OCI-LY3 (cell line): ENCODE measurements around the gene LHCGR.

Experiments used
- H2AFZ ChIP-seq: fragments of 200-600, 300-600 bp; shearing (Covaris generic); 2 replicates; pipeline ENCODE4 v1.6.0; 2014; ENCODE audit warnings: antibody characterized with exemption, low read depth, low read length
- H3K27ac ChIP-seq: fragments of 200-600, 300-600 bp; sonication (generic); 2 replicates; pipeline ENCODE4 v1.5.1; 2014; ENCODE audit warnings: mild to moderate bottlenecking, low read length, moderate library complexity, mixed read lengths
- H3K27me3 ChIP-seq: fragments of 200-600, 300-600 bp; sonication (generic); 2 replicates; pipeline ENCODE4 v1.6.1; 2014; ENCODE audit warnings: low read depth, low read length, mixed read lengths
- H3K36me3 ChIP-seq: fragments of 200-600, 300-600 bp; sonication (generic); replicated peaks from 2 replicates; pipeline ENCODE3; 2014; ENCODE audit warnings: low read depth, low read length, mixed read lengths
- H3K4me1 ChIP-seq: fragments of 300-600, 200-600 bp; sonication (generic); 2 replicates; pipeline ENCODE4 v1.6.1; 2014; ENCODE audit warnings: low read length, mixed read lengths
- H3K4me2 ChIP-seq: fragments of 200-600, 300-600 bp; sonication (generic); 2 replicates; pipeline ENCODE4 v1.6.1; 2014; ENCODE audit warnings: low read length, mixed read lengths
- H3K4me3 ChIP-seq: fragments of 300-600, 200-600 bp; sonication (generic); 2 replicates; pipeline ENCODE4 v1.5.1; 2014; ENCODE audit warnings: antibody characterized with exemption, mild to moderate bottlenecking, low read length, moderate library complexity
- H3K79me2 ChIP-seq: fragments of 300-600, 200-600 bp; shearing (Covaris generic); 2 replicates; pipeline ENCODE4 v1.6.1; 2014; ENCODE audit warnings: mild to moderate bottlenecking, low read length, mixed read lengths
- H3K9ac ChIP-seq: fragments of 300-600, 200-600 bp; shearing (Covaris generic); 2 replicates; pipeline ENCODE4 v1.6.0; 2014; ENCODE audit warnings: mild to moderate bottlenecking, low read length, moderate library complexity
- H3K9me3 ChIP-seq: fragments of 200-600, 300-600 bp; shearing (Covaris generic); 2 replicates; pipeline ENCODE4 v1.6.1; 2014; ENCODE audit warnings: low read length, mixed read lengths; ENCODE audit not compliant: insufficient read depth
- H4K20me1 ChIP-seq: fragments of 200-600, 300-600 bp; sonication (generic); 2 replicates; pipeline ENCODE4 v1.6.1; 2016; ENCODE audit warnings: low read length, mixed read lengths; ENCODE audit not compliant: insufficient read depth
- CTCF ChIP-seq: fragments of 200-600, 300-600 bp; sonication (generic); IDR thresholded peaks from 2 replicates; pipeline ENCODE4 v1.5.1; 2014; ENCODE audit warnings: antibody characterized with exemption, low read length, low read depth
- EZH2phosphoT487 ChIP-seq: fragments of 200-600 bp; shearing (Covaris generic); IDR thresholded peaks from 2 replicates; pipeline ENCODE4 v1.6.1; 2018; ENCODE audit warnings: antibody characterized with exemption, mixed run types, low read depth

LHCGR gene

GRCh38 chr2:48755473-48755872 lies at the start of gene LHCGR:
LHCGR (minus strand) TSS chr2:48755724; CDS start chr2:48755671, 53 bp downstream.
- no peak within 1 kb of the TSS for H3K9ac ChIP-seq
- no peak within 1 kb of the TSS for H3K27ac ChIP-seq
- no peaks in the 10 kb centered on the region for H3K27me3 ChIP-seq
- H2AFZ ChIP-seq, result no peak within 1 kb of the TSS
- no peaks in the 10 kb centered on the region for H4K20me1 ChIP-seq
- H3K79me2 ChIP-seq, result no peaks in the 10 kb centered on the region
- no peaks in the 10 kb centered on the region for H3K9me3 ChIP-seq
- no peak within 1 kb of the TSS for H3K4me3 ChIP-seq
- no peak within 1 kb of the TSS for H3K4me2 ChIP-seq
- TF ChIP-seq EZH2phosphoT487 (no peak), CTCF (no peak)
- peaks cover 27% of the 10 kb centered on the region for H3K4me1 ChIP-seq
- no peaks in the 10 kb centered on the region for H3K36me3 ChIP-seq

GRCh38 chr2:48799601-48800000 lies 44.1 kb upstream of the LHCGR start:
- no peak overlapping the region for H3K27ac ChIP-seq
- no peak for TF ChIP-seq CTCF
- TF ChIP-seq EZH2phosphoT487, result no peak
- H2AFZ ChIP-seq, result no peak overlapping the region
- no peaks in the 10 kb centered on the region; the same call in 1 of the 2 replicates for H3K27me3 ChIP-seq
- H3K4me2 ChIP-seq, result no peak overlapping the region
- H3K9me3 ChIP-seq, result no peaks in the 10 kb centered on the region
- H3K36me3 ChIP-seq, result no peaks in the 10 kb centered on the region
- no peaks in the 10 kb centered on the region for H3K4me1 ChIP-seq
- no peak overlapping the region for H3K9ac ChIP-seq
- no peaks in the 10 kb centered on the region for H3K79me2 ChIP-seq
- no peaks in the 10 kb centered on the region for H4K20me1 ChIP-seq
- H3K4me3 ChIP-seq, result no peak overlapping the region

- H3K79me2 ChIP-seq, result no peaks in the 10 kb centered on the region
- H3K4me2 ChIP-seq, result no peak overlapping the region
Observed at GRCh38 chr2:48795065-48795464, 39.5 kb upstream of the LHCGR start.

GRCh38 chr2:48793671-48794070 lies 38.1 kb upstream of the LHCGR start:
- H3K9ac ChIP-seq, result no peak overlapping the region
- TF ChIP-seq EZH2phosphoT487, result no peak
- TF ChIP-seq CTCF, result no peak
- no peaks in the 10 kb centered on the region for H3K36me3 ChIP-seq
- no peaks in the 10 kb centered on the region for H3K9me3 ChIP-seq
- no peak overlapping the region for H3K4me2 ChIP-seq
- H4K20me1 ChIP-seq, result no peaks in the 10 kb centered on the region
- no peak overlapping the region for H2AFZ ChIP-seq
- H3K4me3 ChIP-seq, result no peak overlapping the region
- H3K27me3 ChIP-seq, result no peaks in the 10 kb centered on the region
- H3K79me2 ChIP-seq, result no peaks in the 10 kb centered on the region
- H3K27ac ChIP-seq, result no peak overlapping the region
- H3K4me1 ChIP-seq, result no peaks in the 10 kb centered on the region

More at GRCh38 chr2:48795065-48795464, 39.5 kb upstream of the LHCGR start:
- no peak overlapping the region for H3K9ac ChIP-seq
- H4K20me1 ChIP-seq, result no peaks in the 10 kb centered on the region
- no peak overlapping the region for H3K4me3 ChIP-seq
- H2AFZ ChIP-seq, result no peak overlapping the region
- TF ChIP-seq CTCF, result no peak
- no peaks in the 10 kb centered on the region for H3K27me3 ChIP-seq
- no peaks in the 10 kb centered on the region for H3K9me3 ChIP-seq
- H3K27ac ChIP-seq, result no peak overlapping the region
- no peaks in the 10 kb centered on the region for H3K4me1 ChIP-seq
- H3K36me3 ChIP-seq, result no peaks in the 10 kb centered on the region
